ENCODE results near the gene CMSS1. TPM values are rescaled to one million over a fixed set of nuclear protein-coding genes. Genes with fewer than 3 reads are reported as not detected.

The CMSS1 gene
- total and polyA plus RNA-seq, 11 donors = 13.5 to 48.4 (median 34.8) TPM

GRCh38 chr3:99856437-99857220, 39.0 kb downstream of the CMSS1 start:
- TF ChIP-seq POLR2A (IDR thresholded peaks at IDR 0.05) (no peak), CTCF (IDR thresholded peaks at IDR 0.05) (no peak)

DNA sequence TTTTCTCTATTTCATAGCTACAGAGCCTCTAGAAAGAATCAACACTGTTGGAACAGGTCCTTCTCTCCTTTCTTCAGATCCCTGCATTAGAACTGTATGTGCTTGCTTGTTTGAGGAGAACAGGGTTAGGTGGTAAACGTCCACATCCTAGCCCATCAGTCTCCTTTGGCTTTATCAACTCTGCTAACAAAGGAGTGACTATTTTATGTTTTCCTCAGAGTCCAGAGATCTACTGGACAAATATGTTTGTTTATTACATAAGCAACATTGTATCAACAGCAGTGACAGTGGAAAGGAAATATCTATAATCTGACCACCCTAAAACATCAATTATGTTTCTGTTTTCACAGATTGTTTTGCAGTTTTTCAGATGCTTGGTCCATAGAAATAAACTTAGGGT, 39.6 kb downstream of the CMSS1 start:
- no peak for ATAC-seq
- Histone ChIP-seq H3K4me3 (no peak overlapping the region), H3K9me3 (no peaks in the 10 kb centered on the region), H3K27ac (peak overlapping the region in 1 of 12 donors; percentile 89), H3K27me3 (no peaks in the 10 kb centered on the region), H3K36me3 (peaks cover 0 to 85% (median 54%) of the 10 kb centered on the region in 9 donors), H3K4me1 (peaks cover 3 to 70% (median 41%) of the 10 kb centered on the region in 12 donors)
- TF ChIP-seq CTCF (IDR thresholded peaks at IDR 0.05) = no peak
- TF ChIP-seq POLR2A (IDR thresholded peaks at IDR 0.05) = no peak
- 53 to 73% (median 62%) methylated on average over 1 of the region's 1 CpG for WGBS, 4 donors
- no peak for DNase-seq
- intact Hi-C loops (cut with DNase I) = no loop called here

More at GRCh38 chr3:99856437-99857220, 39.0 kb downstream of the CMSS1 start:
- ATAC-seq = no peak
- WGBS, 4 donors = 77 to 91% (median 90%) methylated on average over 3 of the region's 3 CpGs
- Histone ChIP-seq H3K9me3 (no peaks in the 10 kb centered on the region), H3K4me1 (peaks cover 3 to 70% (median 35%) of the 10 kb centered on the region in 12 donors), H3K27me3 (no peaks in the 10 kb centered on the region), H3K36me3 (peaks cover 0 to 79% (median 47%) of the 10 kb centered on the region in 9 donors), H3K27ac (peak overlapping the region in 1 of 12 donors; percentile 89), H3K4me3 (no peak overlapping the region)
- no peak for DNase-seq
- intact Hi-C loops (cut with DNase I) = no loop called here

GRCh38 chr3:99858469-99858868, 40.8 kb downstream of the CMSS1 start:
- 68 to 78% (median 70%) methylated on average over 2 of the region's 2 CpGs for WGBS, 4 donors
- intact Hi-C loops (cut with DNase I) = no loop called here
- ATAC-seq (no peak), DNase-seq (no peak)
- peak overlapping the region in 2 of 12 donors; percentile 21 to 89 for H3K27ac ChIP-seq
- no peaks in the 10 kb centered on the region for H3K27me3 ChIP-seq
- H3K4me3 ChIP-seq = no peak overlapping the region
- H3K4me1 ChIP-seq = peaks cover 3 to 75% (median 44%) of the 10 kb centered on the region in 12 donors
- TF ChIP-seq POLR2A (IDR thresholded peaks at IDR 0.05) = no peak
- TF ChIP-seq CTCF (IDR thresholded peaks at IDR 0.05) = no peak
- peaks cover 0 to 89% (median 57%) of the 10 kb centered on the region in 9 donors for H3K36me3 ChIP-seq
- H3K9me3 ChIP-seq = no peaks in the 10 kb centered on the region

DNA sequence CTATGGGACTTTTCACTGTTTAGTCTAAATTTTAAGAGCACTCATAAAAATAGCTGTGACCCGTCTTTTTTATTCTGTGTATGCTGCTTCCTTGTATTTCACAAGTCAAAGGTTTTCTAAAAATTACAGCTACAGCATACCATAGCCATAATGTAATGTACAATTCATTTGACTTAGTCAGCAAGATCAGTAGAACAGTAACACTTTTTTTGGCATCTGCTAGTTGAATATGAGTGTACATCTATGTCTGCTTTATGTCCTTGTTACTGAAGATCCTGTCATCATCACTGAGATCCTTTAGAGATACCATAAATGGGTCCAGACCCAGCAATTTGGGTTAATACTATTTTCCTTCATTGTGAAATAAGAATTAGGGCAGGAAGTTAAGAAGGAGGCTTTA, 42.2 kb downstream of the CMSS1 start:
- H3K27me3 ChIP-seq = no peaks in the 10 kb centered on the region
- intact Hi-C loops (cut with DNase I) = no loop called here
- DNase-seq (no peak), ATAC-seq (peak in 2 of 4 donors; percentile 21 to 51)
- peaks cover 3 to 83% (median 43%) of the 10 kb centered on the region in 12 donors for H3K4me1 ChIP-seq
- H3K4me3 ChIP-seq = no peak overlapping the region
- TF ChIP-seq CTCF (IDR thresholded peaks at IDR 0.05) (no peak), POLR2A (IDR thresholded peaks at IDR 0.05) (no peak)
- WGBS, 4 donors = 23 to 43% (median 35%) methylated on average over 1 of the region's 1 CpG
- H3K27ac ChIP-seq = peak overlapping the region in 6 of 12 donors; percentile 15 to 89 (median 34)
- no peaks in the 10 kb centered on the region for H3K9me3 ChIP-seq
- H3K36me3 ChIP-seq = peaks cover 0 to 91% (median 52%) of the 10 kb centered on the region in 9 donors

Data from heart left ventricle (tissue), 16 donors.